ENCODE results near the gene ENO1.

ENO1 gene

GRCh38 chr1:8866792-8867415 is 11.6 kb downstream of the ENO1 start:
- Histone ChIP-seq H3K4me1 (ENCODE audit: control insufficient read depth, low read depth, low read length) (no peaks in the 10 kb centered on the region), H3K9ac (ENCODE audit: low read length) (no peak overlapping the region), H3K9me3 (ENCODE audit: control insufficient read depth, low read depth, low read length) (no peaks in the 10 kb centered on the region), H3K4me3 (ENCODE audit: low read length) (no peak overlapping the region), H3K27me3 (ENCODE audit: control insufficient read depth, insufficient read depth, low read length) (no peaks in the 10 kb centered on the region), H3K27ac (ENCODE audit: low read length) (no peak overlapping the region), H3K36me3 (ENCODE audit: control insufficient read depth, low read depth, low read length) (peaks cover 95% of the 10 kb centered on the region)

GRCh38 chr1:8866173-8866791 is 12.2 kb downstream of the ENO1 start:
- peaks cover 95% of the 10 kb centered on the region for H3K36me3 ChIP-seq (ENCODE audit: control insufficient read depth, low read depth, low read length)
- no peak overlapping the region for H3K4me3 ChIP-seq (ENCODE audit: low read length)
- H3K4me1 ChIP-seq (ENCODE audit: control insufficient read depth, low read depth, low read length), result no peaks in the 10 kb centered on the region
- H3K9ac ChIP-seq (ENCODE audit: low read length), result no peak overlapping the region
- H3K27me3 ChIP-seq (ENCODE audit: control insufficient read depth, insufficient read depth, low read length), result no peaks in the 10 kb centered on the region
- H3K9me3 ChIP-seq (ENCODE audit: control insufficient read depth, low read depth, low read length), result no peaks in the 10 kb centered on the region
- no peak overlapping the region for H3K27ac ChIP-seq (ENCODE audit: low read length)

GRCh38 chr1:8864713-8865344 is 13.7 kb downstream of the ENO1 start:
- Histone ChIP-seq H3K27me3 (ENCODE audit: control insufficient read depth, insufficient read depth, low read length) (no peaks in the 10 kb centered on the region), H3K36me3 (ENCODE audit: control insufficient read depth, low read depth, low read length) (peaks cover 93% of the 10 kb centered on the region), H3K9me3 (ENCODE audit: control insufficient read depth, low read depth, low read length) (no peaks in the 10 kb centered on the region), H3K4me1 (ENCODE audit: control insufficient read depth, low read depth, low read length) (no peaks in the 10 kb centered on the region), H3K9ac (ENCODE audit: low read length) (no peak overlapping the region), H3K4me3 (ENCODE audit: low read length) (no peak overlapping the region), H3K27ac (ENCODE audit: low read length) (no peak overlapping the region)

GRCh38 chr1:8863794-8864233 is 14.7 kb downstream of the ENO1 start:
- H3K9me3 ChIP-seq (ENCODE audit: control insufficient read depth, low read depth, low read length), result no peaks in the 10 kb centered on the region
- no peak overlapping the region for H3K9ac ChIP-seq (ENCODE audit: low read length)
- no peaks in the 10 kb centered on the region for H3K27me3 ChIP-seq (ENCODE audit: control insufficient read depth, insufficient read depth, low read length)
- no peaks in the 10 kb centered on the region for H3K4me1 ChIP-seq (ENCODE audit: control insufficient read depth, low read depth, low read length)
- H3K27ac ChIP-seq (ENCODE audit: low read length), result no peak overlapping the region
- no peak overlapping the region for H3K4me3 ChIP-seq (ENCODE audit: low read length)
- peaks cover 92% of the 10 kb centered on the region for H3K36me3 ChIP-seq (ENCODE audit: control insufficient read depth, low read depth, low read length)

GRCh38 chr1:8863138-8863537 is 15.3 kb downstream of the ENO1 start:
- peaks cover 94% of the 10 kb centered on the region for H3K36me3 ChIP-seq (ENCODE audit: control insufficient read depth, low read depth, low read length)
- H3K9ac ChIP-seq (ENCODE audit: low read length), result no peak overlapping the region
- H3K4me3 ChIP-seq (ENCODE audit: low read length), result no peak overlapping the region
- no peaks in the 10 kb centered on the region for H3K9me3 ChIP-seq (ENCODE audit: control insufficient read depth, low read depth, low read length)
- no peaks in the 10 kb centered on the region for H3K4me1 ChIP-seq (ENCODE audit: control insufficient read depth, low read depth, low read length)
- H3K27me3 ChIP-seq (ENCODE audit: control insufficient read depth, insufficient read depth, low read length), result no peaks in the 10 kb centered on the region
- H3K27ac ChIP-seq (ENCODE audit: low read length), result no peak overlapping the region

- H3K4me3 ChIP-seq (ENCODE audit: low read length), result no peak overlapping the region
- H3K27ac ChIP-seq (ENCODE audit: low read length), result no peak overlapping the region
- peaks cover 92% of the 10 kb centered on the region for H3K36me3 ChIP-seq (ENCODE audit: control insufficient read depth, low read depth, low read length)
- H3K9ac ChIP-seq (ENCODE audit: low read length), result no peak overlapping the region
- H3K27me3 ChIP-seq (ENCODE audit: control insufficient read depth, insufficient read depth, low read length), result no peaks in the 10 kb centered on the region
- H3K9me3 ChIP-seq (ENCODE audit: control insufficient read depth, low read depth, low read length), result no peaks in the 10 kb centered on the region
- no peaks in the 10 kb centered on the region for H3K4me1 ChIP-seq (ENCODE audit: control insufficient read depth, low read depth, low read length)
Observed at GRCh38 chr1:8862528-8862927, 16.0 kb downstream of the ENO1 start.

GRCh38 chr1:8860738-8861516 is 17.6 kb downstream of the ENO1 start:
- no peak overlapping the region for H3K4me3 ChIP-seq (ENCODE audit: low read length)
- H3K36me3 ChIP-seq (ENCODE audit: control insufficient read depth, low read depth, low read length), result peaks cover 77% of the 10 kb centered on the region
- H3K27ac ChIP-seq (ENCODE audit: low read length), result no peak overlapping the region
- H3K27me3 ChIP-seq (ENCODE audit: control insufficient read depth, insufficient read depth, low read length), result no peaks in the 10 kb centered on the region
- H3K4me1 ChIP-seq (ENCODE audit: control insufficient read depth, low read depth, low read length), result no peaks in the 10 kb centered on the region
- no peaks in the 10 kb centered on the region for H3K9me3 ChIP-seq (ENCODE audit: control insufficient read depth, low read depth, low read length)
- no peak overlapping the region for H3K9ac ChIP-seq (ENCODE audit: low read length)

- Histone ChIP-seq H3K9me3 (ENCODE audit: control insufficient read depth, low read depth, low read length) (no peaks in the 10 kb centered on the region), H3K36me3 (ENCODE audit: control insufficient read depth, low read depth, low read length) (peaks cover 60% of the 10 kb centered on the region), H3K27me3 (ENCODE audit: control insufficient read depth, insufficient read depth, low read length) (no peaks in the 10 kb centered on the region), H3K4me3 (ENCODE audit: low read length) (no peak overlapping the region), H3K4me1 (ENCODE audit: control insufficient read depth, low read depth, low read length) (no peaks in the 10 kb centered on the region), H3K9ac (ENCODE audit: low read length) (no peak overlapping the region), H3K27ac (ENCODE audit: low read length) (no peak overlapping the region)
Observed at GRCh38 chr1:8858888-8859706, 19.4 kb downstream of the ENO1 start.

- Histone ChIP-seq H3K9ac (ENCODE audit: low read length) (no peak overlapping the region), H3K4me1 (ENCODE audit: control insufficient read depth, low read depth, low read length) (no peaks in the 10 kb centered on the region), H3K27ac (ENCODE audit: low read length) (no peak overlapping the region), H3K4me3 (ENCODE audit: low read length) (no peak overlapping the region), H3K9me3 (ENCODE audit: control insufficient read depth, low read depth, low read length) (no peaks in the 10 kb centered on the region), H3K36me3 (ENCODE audit: control insufficient read depth, low read depth, low read length) (peaks cover 51% of the 10 kb centered on the region), H3K27me3 (ENCODE audit: control insufficient read depth, insufficient read depth, low read length) (no peaks in the 10 kb centered on the region)
Observed at GRCh38 chr1:8858112-8858668, 20.3 kb downstream of the ENO1 start.

- no peaks in the 10 kb centered on the region for H3K27me3 ChIP-seq (ENCODE audit: control insufficient read depth, insufficient read depth, low read length)
- no peaks in the 10 kb centered on the region for H3K4me1 ChIP-seq (ENCODE audit: control insufficient read depth, low read depth, low read length)
- no peak overlapping the region for H3K9ac ChIP-seq (ENCODE audit: low read length)
- no peaks in the 10 kb centered on the region for H3K9me3 ChIP-seq (ENCODE audit: control insufficient read depth, low read depth, low read length)
- no peak overlapping the region for H3K4me3 ChIP-seq (ENCODE audit: low read length)
- H3K36me3 ChIP-seq (ENCODE audit: control insufficient read depth, low read depth, low read length), result peaks cover 38% of the 10 kb centered on the region
- H3K27ac ChIP-seq (ENCODE audit: low read length), result no peak overlapping the region
Observed at GRCh38 chr1:8856689-8857412, 21.6 kb downstream of the ENO1 start.
